GM19468 (cell line): ENCODE data around the gene NOL9.
"Not testable (repeated sequence)": the region's sequence is repeated elsewhere in the genome, so short reads cannot be mapped to it uniquely, and the experiment has no call there.

ENCODE experiments used
- ATAC-seq: cut with Tn5 transposase; IDR thresholded peaks from one replicate; pipeline ENCODE4 v1.9.1; 2021; ENCODE audit warnings: mild to moderate bottlenecking, moderate library complexity, moderate number of reproducible peaks; ENCODE audit not compliant: unreplicated experiment; ENCODE audit errors: extremely low read depth

NOL9 gene

DNA sequence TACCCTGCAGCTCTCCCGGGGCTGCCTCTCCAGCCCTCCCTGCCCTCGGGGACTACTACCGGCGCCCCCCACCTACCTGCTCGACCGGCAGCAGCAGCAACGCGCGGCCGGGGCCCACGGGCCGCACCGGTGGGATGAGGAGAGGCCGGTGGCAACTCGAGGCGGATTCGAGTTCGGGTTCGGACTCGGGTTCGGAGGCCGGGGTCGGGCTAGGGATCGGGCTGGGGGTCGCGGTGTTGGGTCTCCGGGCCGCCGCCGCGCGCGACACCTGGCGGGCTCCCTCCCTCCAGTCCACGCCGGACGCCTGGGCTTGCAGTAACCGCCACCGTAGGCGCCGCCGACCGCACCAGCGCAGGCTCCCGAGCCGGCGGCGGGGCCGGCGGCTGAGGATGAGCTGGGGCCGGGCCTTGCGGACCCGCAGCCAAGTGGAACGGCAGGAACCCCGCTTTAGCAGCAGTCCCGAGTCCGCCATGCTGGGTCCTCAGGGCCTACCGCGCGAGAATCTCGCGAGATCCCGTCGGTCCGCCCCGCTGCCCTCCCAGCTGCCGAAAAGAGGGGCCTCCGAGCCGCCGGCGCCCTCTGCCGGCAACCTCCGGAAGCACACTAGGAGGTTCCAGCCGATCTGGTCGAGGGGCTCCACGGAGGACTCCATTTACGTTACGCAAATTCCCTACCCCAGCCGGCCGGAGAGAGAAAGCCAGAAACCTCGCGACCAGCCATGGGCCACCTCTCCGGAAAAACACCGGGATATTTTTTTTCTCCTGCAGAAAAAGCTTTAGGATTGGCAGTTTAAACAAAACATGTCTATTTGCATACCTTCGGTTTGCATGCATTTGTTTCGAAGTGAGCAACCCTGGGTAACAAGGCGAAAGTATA lies at the start of gene NOL9:
TSS of gene NOL9 (minus strand) at position 483 of the 876 bp plus-strand sequence. CDS start at position 472, 11 bp downstream.
- peak; percentile 92 for ATAC-seq

DNA sequence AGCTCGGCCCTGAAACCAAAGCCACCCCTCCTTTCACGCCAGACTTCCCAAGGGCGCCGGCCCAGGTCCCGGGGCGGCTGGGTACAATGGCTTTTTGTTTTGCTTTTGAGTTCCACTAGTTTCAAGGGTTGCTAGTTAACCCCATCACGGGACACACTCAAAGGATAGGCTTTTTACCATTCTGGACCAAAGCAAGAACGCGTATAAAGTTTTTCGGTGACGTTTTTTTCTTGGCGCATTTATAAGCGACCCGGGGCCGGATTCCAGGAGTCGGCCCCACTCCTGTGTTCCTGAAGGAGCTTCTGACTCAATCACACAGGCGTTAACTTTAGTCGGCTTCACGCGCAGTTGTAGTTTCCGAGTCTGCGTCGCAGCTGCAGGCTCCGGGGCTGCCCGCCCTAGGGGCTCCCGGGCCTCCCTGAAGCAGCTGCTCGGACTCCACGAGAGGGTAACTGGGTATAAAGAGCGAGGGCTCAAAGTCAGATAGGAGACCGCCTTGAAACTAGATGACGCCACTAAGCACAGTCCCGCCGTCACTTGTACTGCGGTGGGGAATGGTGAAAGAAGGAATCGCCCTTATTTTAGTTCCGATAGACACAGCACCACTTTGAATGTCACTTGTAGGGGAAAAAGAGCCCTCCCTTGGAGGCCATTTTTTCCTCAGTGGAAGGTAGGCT lies 49.1 kb upstream of the NOL9 start:
- ATAC-seq, result no peak

DNA sequence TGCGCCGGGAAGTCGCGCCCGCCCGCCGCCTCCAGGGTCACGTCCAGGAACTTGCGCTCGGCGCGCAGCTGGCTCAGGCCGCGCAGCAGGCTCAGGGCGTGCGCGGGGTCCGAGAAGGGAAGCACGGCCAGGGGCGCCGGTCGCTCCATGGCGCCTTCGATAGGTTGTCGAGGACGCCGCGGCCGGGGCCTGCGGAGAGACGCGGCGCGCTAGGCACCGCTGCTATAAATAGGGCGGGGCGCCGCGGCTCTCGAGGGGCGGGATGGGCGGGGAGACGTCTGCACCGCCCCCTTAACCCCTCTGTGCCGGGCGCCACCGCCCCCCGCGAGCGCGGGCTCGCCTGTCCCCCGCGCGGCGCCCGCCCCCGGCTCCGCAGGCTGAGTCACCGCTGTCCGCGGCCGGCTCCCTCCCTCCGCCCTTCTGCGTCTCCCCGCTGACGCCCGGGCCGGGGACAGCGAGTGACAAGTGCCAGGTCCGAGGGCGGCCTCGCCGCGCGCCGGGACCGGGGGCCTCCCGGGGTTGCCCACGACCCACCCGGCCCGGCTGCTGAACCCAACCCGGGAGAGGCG lies 48.4 kb upstream of the NOL9 start, which contains the start of gene KLHL21:
TSS of gene KLHL21 (minus strand) at position 201 of the 569 bp plus-strand sequence. CDS start at position 149, 52 bp downstream.
- ATAC-seq, result peak; percentile 41

GRCh38 chr1:6601923-6602668 lies 47.8 kb upstream of the NOL9 start:
- ATAC-seq, result no peak

DNA sequence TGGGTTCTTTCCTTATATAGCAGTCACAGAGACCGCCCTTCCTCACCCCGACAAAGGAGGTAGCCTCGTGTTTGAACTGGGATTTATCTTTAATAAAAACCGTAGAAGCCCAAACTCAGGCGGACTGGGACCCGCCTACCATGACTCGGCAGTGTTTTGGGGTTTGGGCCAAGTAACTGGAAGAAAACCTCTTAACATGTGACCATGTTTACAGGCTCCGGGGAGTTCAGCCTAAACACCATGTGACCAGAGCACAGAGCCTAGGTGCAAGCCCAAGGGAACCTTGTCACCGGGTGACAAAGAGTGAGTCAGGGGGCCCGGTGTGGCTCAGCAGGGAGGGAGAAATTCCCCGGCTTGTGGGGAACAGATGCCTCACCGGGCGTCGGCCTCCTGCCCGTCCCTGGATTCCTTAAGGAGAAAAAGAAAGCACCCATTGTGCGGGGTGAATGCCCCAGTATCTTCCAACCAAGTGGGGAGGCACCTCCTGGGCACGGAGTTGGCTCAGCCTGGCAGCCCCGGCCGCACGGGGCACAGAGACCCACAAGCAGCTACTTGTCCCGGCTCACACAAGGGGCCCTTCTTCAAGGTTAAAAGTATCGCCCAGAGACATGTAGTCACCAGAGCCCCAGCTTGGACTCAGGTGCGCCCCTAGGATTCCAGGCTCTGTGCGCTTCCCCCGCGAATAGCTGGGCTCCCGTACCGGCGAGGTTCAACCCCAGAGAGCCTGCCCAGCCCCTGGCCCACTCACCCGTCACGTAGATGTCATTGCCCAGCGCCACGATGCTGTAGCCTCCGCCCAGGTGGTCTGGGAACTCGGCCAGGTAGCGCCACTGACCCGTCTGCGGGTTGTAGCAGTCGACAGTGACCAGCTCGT lies 47.0 kb upstream of the NOL9 start:
- no peak for ATAC-seq

GRCh38 chr1:6600410-6601048 lies 46.2 kb upstream of the NOL9 start:
- no peak for ATAC-seq

GRCh38 chr1:6599991-6600390 lies 45.7 kb upstream of the NOL9 start:
- not testable (repeated sequence) for ATAC-seq

- no peak for ATAC-seq
Observed at GRCh38 chr1:6599141-6599975, 45.0 kb upstream of the NOL9 start.

GRCh38 chr1:6597777-6598131 lies 43.4 kb upstream of the NOL9 start:
- ATAC-seq, result no peak

DNA sequence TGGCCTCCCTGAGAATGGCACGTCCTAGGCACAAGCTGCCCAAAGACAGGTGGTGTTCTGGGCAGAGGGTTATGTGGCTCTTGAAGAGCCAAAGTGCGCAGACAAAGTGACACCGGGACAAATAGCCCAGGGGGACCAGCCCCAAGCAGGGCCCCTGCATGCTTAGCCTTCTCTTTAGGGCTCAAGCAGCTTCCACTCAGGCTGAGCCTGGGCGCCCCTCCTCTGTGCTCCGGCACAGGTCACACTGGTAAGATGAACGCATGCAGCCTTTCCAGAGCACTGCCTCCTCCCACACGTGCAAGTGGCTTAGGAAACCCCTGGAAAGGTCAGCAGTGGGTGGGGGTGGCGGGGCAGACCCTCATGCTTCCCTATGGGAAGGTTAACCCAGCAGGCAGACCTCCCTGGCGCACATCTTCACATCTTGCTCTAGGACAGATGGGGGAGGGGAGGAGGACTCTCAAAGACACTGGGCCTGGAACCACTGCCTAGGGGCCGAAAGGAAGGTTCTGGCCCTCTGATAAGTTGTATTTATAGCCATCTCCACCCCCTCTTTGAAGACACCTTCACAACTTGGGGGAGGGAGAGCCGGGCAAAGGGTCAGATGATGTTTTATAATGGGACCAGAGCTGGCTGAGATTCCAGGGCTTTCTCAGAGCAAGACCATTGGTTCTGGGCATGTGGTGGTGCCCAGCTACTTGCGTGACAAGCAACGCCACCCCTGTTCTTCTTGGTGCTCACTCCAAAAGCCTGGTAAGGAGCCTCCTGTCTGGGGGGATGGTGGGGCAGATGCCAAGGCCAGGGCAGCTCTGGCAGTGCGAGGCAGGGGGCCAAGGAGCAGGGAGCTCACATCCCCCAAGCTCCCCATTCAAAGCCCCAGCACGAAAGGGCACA lies 42.8 kb upstream of the NOL9 start:
- no peak for ATAC-seq

DNA sequence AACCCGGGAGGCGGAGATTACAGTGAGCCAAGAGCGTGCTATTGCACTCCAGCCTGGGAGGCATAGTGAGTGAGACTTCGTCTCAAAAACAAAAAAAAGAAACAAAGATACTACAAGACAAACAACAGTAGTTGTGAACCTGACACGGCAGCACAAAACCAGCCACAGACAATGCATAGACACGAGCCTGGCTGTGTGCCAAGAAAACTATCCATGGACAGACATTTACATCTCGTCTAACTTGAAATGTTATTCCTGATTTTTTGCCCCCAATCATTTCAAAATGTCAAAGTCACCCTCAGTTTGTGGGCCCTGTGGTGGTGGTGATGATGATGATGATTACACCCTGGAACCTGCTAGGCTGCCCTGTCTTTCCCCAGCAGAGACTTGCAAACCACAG lies 42.0 kb upstream of the NOL9 start:
- ATAC-seq, result no peak

GRCh38 chr1:6594977-6595740 lies 40.8 kb upstream of the NOL9 start:
- ATAC-seq, result no peak

- no peak for ATAC-seq
Observed at GRCh38 chr1:6593810-6594209, 39.5 kb upstream of the NOL9 start.

- no peak for ATAC-seq
Observed at GRCh38 chr1:6592865-6593593, 38.7 kb upstream of the NOL9 start.

- ATAC-seq, result no peak
Observed at GRCh38 chr1:6592441-6592840, 38.1 kb upstream of the NOL9 start.

- no peak for ATAC-seq
Observed at GRCh38 chr1:6591644-6592043, 37.3 kb upstream of the NOL9 start.
